Stimulated activated CD8-positive, alpha-beta memory T cell treated with anti-CD3 and anti-CD28 coated beads, Interleukin-15, amount 100 ng/mL, for 48 hours (primary cell): ENCODE data around the gene SHANK1.
"Not testable (repeated sequence)": the region's sequence is repeated elsewhere in the genome, so short reads cannot be mapped to it uniquely, and the experiment has no call there.

Source experiments
- DNase-seq, 2 donors: peaks; one replicate each; pipeline ENCODE4 v3.0.0-alpha.2; 2020; ENCODE audit warnings: low read depth in 2 of 2

The SHANK1 gene

GRCh38 chr19:50633973-50634372 lies 85.6 kb downstream of the SHANK1 start:
- DNase-seq: no peak

- no peak for DNase-seq
Measured at GRCh38 chr19:50633359-50633758, 86.2 kb downstream of the SHANK1 start.

GRCh38 chr19:50632151-50632835 lies 87.3 kb downstream of the SHANK1 start:
- DNase-seq: no peak

GRCh38 chr19:50629801-50630200 lies 89.8 kb downstream of the SHANK1 start:
- DNase-seq: no peak

GRCh38 chr19:50629194-50629593 lies 90.4 kb downstream of the SHANK1 start:
- no peak for DNase-seq

- no peak for DNase-seq
Measured at GRCh38 chr19:50628551-50628950, 91.1 kb downstream of the SHANK1 start.

- DNase-seq: no peak
Measured at GRCh38 chr19:50628146-50628545, 91.5 kb downstream of the SHANK1 start.

- no peak for DNase-seq
Measured at GRCh38 chr19:50626795-50627194, 92.8 kb downstream of the SHANK1 start.

- no peak for DNase-seq
Measured at GRCh38 chr19:50626011-50626410, 93.6 kb downstream of the SHANK1 start.

- no peak for DNase-seq
Measured at GRCh38 chr19:50624949-50625600, 94.5 kb downstream of the SHANK1 start.

- not testable (repeated sequence) for DNase-seq
Measured at GRCh38 chr19:50620394-50620906, 99.2 kb downstream of the SHANK1 start.

- not testable (repeated sequence) for DNase-seq
Measured at GRCh38 chr19:50619184-50619583, 100.4 kb downstream of the SHANK1 start.

- DNase-seq: not testable (repeated sequence)
Measured at GRCh38 chr19:50618379-50618778, 101.2 kb downstream of the SHANK1 start.

GRCh38 chr19:50612504-50613404 lies 106.8 kb downstream of the SHANK1 start:
- not testable (repeated sequence) for DNase-seq
